Measurements from ENCODE around the gene CUEDC1.
"Not testable (repeated sequence)": the region's sequence is repeated elsewhere in the genome, so short reads cannot be mapped to it uniquely, and the experiment has no call there.

The CUEDC1 gene

GRCh38 chr17:57984936-57985674 is 29.9 kb upstream of the CUEDC1 start:
- DNase-seq: no peak

- no peak for DNase-seq
These were observed 29.2 kb upstream of the CUEDC1 start for GRCh38 chr17:57984261-57984890.

- DNase-seq: no peak
These were observed 28.2 kb upstream of the CUEDC1 start for GRCh38 chr17:57983446-57983845.

GRCh38 chr17:57982452-57983170 is 27.4 kb upstream of the CUEDC1 start:
- no peak for DNase-seq

GRCh38 chr17:57980522-57980921 is 25.3 kb upstream of the CUEDC1 start:
- DNase-seq: no peak

- no peak for DNase-seq
These were observed 23.9 kb upstream of the CUEDC1 start for GRCh38 chr17:57979076-57979475.

- no peak for DNase-seq
These were observed 21.4 kb upstream of the CUEDC1 start for GRCh38 chr17:57976594-57976993.

GRCh38 chr17:57975044-57975443 is 19.8 kb upstream of the CUEDC1 start:
- no peak for DNase-seq

- DNase-seq: not testable (repeated sequence)
These were observed 19.0 kb upstream of the CUEDC1 start for GRCh38 chr17:57974053-57974824.

GRCh38 chr17:57972151-57972550 is 16.9 kb upstream of the CUEDC1 start:
- DNase-seq: no peak

GRCh38 chr17:57971572-57971971 is 16.4 kb upstream of the CUEDC1 start:
- DNase-seq: no peak

GRCh38 chr17:57970710-57971109 is 15.5 kb upstream of the CUEDC1 start:
- DNase-seq: no peak

GRCh38 chr17:57968456-57968855 is 13.2 kb upstream of the CUEDC1 start:
- no peak for DNase-seq

- no peak for DNase-seq
These were observed 11.7 kb upstream of the CUEDC1 start for GRCh38 chr17:57966875-57967274.

GRCh38 chr17:57966246-57966645 is 11.0 kb upstream of the CUEDC1 start:
- no peak for DNase-seq

GRCh38 chr17:57965521-57966160 is 10.4 kb upstream of the CUEDC1 start:
- DNase-seq: no peak

GRCh38 chr17:57963149-57963511 is 7.9 kb upstream of the CUEDC1 start:
- DNase-seq: no peak

- no peak for DNase-seq
These were observed 7.3 kb upstream of the CUEDC1 start for GRCh38 chr17:57962279-57963148.

- no peak for DNase-seq
These were observed 4.7 kb upstream of the CUEDC1 start for GRCh38 chr17:57959929-57960328.

- not testable (repeated sequence) for DNase-seq
These were observed 3.2 kb upstream of the CUEDC1 start for GRCh38 chr17:57958391-57958790.

GRCh38 chr17:57957886-57958285 is 2.7 kb upstream of the CUEDC1 start:
- DNase-seq: no peak
